ENCODE results near the gene AGAP3.
A peak's percentile ranks its signal among the peaks of the same experiment; 100 is the strongest.

Gene AGAP3

GRCh38 chr7:151057989-151058780, 28.1 kb upstream of the AGAP3 start:
- DNase-seq = peak; percentile 97

GRCh38 chr7:151058781-151059366, 27.4 kb upstream of the AGAP3 start:
- DNase-seq = peak; percentile 47

- DNase-seq = peak; percentile 81
Observed at GRCh38 chr7:151059367-151060112, 26.7 kb upstream of the AGAP3 start, which contains the start of gene SLC4A2. TSS of gene SLC4A2 (plus strand) at chr7:151059589. CDS start at chr7:151061988, 2,399 bp downstream.

DNA sequence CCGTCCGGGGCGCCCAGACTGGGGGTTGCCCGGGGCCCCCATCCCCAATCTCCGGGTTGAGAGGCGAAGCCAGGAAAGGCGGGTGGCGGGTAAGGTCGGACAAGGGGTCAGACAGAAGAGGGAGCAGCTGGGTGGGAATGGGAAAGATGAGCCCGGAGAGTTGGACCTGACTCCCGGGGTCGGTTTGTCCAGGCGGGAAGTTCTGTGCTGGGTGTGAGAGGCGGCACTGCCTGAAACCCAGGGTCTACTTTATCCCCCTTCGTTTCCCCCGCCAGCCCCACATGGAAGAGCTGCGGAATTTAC, 26.2 kb upstream of the AGAP3 start:
- DNase-seq = no peak

DNA sequence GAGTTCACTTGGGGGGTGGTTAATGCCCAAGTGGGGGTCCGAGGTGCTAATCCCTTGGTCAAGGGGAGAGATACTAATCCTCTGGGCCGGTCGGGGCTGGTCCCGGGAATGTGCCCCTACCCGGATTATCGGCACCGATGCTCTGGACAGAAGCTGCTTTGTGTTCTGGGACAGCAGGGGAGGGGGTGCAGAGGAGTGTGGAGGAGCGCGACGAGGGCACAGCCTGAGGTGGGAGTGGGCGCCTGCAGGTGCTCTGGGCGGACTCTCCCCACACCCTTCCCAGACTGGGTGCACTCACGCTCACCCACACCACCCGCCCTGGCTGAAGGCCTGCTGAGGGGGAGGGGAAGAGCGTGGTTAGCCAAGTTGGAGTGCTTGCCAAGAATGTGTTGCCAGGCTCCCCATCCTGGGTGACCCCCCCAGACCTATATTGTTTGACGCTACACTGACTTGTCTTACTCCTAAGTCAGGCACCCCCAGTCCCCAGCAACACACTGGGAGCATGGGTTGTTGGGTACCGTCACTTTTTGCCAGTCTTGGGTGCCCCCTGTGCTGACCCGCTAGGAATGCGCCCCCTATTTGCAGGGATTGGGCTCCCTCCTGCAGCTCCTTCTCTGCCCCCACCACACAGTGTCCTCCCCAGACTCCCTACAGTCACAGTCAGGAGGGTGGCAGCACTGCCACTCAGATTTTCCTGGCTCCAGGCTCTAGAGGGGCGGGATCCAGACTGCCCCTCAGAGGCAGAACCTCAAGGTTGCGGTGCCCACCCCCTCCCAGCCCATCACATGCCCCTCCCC, 25.7 kb upstream of the AGAP3 start:
- DNase-seq = peak; percentile 43

GRCh38 chr7:151061213-151062110, 24.8 kb upstream of the AGAP3 start:
- DNase-seq = no peak

DNA sequence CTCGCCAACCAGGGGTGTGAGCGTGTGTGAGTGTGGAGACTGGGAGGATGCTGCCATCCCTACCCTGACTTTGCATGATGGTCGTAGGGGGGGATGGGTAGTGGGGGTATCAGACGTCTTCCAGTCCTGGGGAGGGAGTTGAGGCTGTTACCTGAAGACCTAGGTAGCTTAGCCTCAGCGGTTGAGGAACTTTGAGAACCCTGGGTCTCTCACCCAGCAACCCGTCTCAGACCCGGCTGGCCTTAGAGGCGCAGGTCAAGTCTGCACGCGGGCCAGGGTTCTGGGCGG, 24.2 kb upstream of the AGAP3 start:
- DNase-seq = no peak

DNA sequence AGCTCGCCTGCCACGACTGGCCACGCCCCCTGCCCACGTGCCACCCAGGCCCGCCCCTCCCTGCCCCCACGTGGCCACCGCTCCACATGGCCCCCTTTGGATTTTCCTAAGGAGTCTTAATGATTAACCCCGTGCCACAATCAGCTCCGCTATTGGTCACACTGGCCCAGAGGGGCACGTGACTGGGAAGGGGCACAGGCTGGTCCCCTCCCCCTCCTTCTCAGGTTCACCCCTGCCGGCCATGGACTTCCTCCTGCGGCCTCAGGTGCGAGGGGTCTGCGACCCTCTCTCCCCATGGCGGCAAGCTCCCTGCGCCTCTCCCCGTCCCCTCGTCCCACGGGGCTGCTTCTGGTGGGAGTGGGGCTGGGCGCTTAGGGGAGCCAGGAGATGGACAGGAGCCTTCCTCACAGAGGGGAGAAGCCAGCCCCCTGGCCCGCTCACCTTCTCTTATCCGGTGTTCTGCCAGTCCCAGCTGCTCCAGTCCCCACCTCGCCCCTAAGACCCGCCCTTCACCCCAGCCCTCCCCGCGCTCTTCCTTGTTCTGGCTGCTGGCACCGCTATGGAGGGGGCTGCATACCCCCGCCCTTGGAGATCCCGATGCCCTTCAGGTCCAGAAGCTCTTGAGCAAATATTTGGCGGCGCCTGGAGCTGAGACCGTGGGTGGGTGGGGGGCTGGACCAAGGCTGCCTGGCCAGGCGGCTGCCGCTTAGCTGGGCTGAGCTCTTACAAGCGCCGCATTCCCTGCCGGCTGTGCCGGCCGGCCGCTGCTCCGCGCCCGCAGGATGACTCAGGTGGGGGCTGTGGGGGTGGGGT, 23.7 kb upstream of the AGAP3 start:
- DNase-seq = no peak

DNA sequence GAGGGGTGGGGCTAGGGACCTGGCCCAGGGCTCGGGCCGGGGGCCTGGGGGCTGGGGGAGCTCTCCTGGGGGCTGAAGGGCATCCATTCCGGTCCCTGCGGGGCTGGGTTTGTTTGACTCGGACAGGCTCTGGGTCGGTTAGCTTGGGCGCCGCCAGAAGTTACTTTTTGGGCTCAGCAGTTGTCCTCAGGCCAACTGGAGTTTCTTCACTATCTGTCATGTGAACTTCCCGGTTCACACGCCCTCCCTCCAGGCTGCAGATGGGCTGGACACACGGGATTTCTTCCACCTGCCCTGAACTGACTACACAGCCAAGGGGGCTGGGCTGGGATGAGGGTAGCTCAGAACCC, 23.1 kb upstream of the AGAP3 start:
- no peak for DNase-seq

DNA sequence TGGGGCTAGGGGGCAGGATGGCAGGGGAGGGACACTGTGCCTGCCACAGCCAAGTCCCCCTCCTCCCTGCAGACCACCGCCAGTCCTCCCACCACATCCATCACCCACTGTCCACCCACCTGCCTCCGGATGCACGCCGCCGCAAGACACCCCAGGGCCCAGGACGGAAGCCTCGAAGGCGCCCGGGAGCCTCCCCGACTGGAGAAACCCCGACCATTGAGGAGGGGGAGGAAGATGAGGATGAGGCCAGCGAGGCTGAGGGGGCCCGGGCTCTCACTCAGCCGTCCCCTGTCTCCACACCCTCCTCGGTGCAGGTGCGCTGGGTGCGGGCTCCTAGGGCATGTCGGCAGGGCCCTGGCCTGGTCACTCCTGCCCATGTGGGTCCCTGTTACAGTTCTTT, 21.8 kb upstream of the AGAP3 start:
- no peak for DNase-seq

DNA sequence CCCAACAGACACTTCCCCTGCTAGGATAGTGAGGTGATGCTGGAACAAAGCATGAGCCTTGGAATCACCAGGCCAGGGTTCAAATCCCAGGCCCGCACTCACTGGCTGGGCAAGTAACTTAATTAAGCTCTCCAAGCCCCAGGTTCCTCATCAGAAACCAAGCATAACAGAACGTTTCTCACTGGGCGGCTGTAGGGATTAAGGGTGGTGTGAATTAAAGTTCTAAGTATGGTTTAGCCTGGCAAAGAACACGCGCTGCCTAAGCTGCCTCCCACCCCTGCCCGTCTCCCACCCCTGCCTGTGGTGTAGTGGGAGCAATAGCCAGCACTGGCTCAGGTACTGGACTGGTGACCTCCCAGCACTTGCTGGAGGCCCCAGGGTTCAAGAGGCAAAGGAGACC, 21.3 kb upstream of the AGAP3 start:
- no peak for DNase-seq

DNA sequence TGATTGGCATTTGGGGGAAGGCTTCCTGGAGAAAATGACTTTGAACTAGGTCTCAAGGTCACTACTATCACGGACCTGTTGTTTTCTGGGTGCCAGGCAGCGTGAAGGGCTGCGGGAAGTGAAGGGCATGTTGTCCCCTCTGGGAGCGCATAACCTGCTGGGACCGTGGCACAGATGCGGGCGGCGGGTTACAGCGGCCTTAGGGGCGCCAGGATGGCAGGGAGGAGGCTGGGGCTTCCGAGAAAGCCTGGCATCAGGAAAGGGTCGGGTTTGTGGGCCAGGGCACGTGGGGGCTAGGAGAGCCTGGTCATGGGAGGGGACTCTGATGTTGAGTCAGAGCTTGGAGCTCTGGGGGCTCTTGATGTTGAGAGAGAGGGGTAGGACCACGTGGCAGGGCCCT, 20.8 kb upstream of the AGAP3 start:
- no peak for DNase-seq

DNA sequence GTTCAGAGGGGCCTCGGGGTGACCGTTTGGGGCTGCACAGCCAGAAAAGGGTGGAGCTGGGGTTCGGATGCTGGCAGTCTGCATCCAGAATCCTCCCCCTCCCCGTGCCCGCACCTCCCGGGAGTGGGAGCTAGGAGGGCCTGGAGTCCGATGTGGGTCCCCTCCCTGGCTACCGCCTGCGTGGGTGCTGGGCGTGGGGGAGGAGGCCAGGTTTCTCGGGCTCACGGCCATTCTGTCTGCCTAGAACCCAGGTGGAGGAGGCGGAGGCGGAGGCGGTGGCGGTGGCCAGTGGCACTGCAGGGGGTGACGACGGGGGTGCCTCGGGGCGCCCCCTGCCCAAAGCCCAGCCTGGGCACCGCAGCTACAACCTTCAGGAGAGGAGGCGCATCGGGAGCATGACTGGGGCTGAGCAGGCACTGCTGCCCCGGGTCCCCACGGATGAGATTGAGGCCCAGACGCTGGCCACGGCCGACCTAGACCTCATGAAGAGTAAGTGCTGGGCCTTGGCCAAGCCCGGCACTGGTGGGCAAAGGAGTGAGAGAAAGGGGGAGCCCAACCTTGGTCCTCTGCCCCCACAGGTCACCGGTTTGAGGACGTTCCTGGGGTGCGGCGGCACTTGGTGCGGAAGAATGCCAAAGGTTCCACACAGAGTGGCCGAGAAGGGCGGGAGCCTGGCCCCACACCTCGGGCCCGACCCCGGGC, 19.9 kb upstream of the AGAP3 start:
- DNase-seq = no peak

DNA sequence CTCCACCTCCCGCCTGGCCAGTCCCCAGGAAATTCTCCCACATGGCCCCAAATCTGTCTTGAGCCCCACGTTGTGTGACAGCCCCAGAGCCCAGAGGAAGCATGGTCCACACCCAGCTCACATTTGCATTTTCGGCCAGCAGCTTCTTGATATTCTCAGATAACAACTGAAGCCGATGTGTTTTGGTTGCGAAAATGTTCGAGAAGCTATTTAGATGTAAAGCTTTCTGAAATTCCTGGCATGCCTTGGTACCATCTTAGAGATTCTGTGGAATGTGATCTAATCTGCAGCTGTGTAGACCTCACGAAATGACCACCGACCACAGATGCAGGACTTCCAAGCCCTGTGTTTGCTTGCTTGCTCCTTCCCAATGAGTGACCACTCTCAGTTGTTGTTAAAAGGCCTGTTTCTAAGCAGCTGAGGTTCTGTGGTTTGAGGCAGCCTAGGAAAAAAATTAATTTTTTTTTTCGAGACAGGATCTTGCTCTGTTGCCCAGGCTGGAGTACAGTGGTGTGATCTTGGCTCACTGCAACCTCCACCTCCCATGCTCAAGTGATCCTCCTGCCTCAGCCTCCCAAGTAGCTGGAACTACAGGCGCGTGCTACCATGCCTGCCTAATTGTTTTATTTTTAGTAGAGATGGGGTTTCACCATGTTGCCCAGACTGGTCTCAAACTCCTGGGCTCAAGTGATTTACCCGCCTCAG, 18.1 kb upstream of the AGAP3 start:
- no peak for DNase-seq

DNA sequence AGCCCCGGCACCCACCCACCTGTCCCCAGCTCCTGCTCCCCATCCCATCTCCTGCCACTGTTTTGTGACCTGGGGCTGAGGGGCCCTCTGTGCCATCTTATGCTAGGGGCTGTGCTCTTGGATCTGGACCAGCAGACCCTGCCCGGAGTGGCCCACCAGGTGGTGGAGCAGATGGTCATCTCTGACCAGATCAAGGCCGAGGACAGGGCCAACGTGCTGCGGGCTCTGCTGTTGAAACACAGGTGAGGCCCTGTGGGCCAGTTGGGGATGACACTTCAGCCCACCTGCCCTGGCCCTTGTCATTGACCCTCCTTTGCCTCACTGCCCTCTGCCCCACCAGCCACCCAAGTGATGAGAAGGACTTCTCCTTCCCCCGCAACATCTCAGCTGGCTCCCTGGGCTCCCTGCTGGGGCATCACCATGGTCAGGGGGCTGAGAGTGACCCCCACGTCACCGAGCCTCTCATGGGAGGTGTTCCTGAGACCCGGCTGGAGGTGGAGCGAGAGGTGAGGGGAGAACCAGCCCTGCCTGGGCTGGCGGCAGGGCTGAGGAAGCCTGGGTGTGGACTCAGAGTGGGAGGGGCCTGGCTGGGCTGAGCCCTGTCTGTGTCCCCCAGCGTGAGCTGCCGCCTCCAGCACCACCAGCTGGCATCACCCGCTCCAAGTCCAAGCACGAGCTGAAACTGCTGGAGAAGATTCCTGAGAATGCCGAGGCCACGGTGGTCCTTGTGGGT, 16.3 kb upstream of the AGAP3 start:
- DNase-seq = no peak

- no peak for DNase-seq
Observed at GRCh38 chr7:151070574-151070960, 15.7 kb upstream of the AGAP3 start.

DNA sequence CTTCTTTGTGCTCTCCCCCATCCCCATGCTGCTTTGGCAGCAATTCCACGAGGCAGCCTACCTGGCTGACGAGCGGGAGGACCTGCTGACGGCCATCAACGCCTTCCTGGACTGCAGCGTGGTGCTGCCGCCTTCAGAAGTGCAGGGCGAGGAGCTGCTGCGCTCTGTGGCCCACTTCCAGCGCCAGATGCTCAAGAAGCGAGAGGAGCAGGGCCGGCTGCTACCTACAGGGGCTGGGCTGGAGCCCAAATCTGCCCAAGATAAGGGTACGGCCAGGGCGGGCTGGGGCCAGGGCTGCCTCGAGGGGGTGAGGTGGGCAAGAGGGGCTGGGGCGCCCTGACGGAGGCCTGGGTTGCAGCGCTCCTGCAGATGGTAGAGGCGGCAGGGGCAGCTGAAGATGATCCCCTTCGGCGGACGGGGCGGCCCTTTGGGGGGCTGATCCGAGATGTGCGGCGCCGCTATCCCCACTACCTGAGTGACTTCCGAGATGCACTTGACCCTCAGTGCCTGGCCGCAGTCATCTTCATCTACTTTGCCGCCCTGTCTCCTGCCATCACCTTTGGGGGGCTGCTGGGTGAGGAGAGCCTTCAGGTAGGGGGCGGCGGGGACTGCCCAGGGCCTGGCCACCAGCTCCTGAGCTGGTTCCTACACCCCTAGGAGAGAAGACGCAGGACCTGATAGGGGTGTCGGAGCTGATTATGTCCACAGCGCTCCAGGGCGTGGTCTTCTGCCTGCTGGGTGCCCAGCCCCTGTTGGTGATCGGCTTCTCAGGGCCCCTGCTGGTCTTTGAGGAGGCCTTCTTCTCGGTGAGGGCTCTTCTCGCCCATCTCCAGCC, 15.0 kb upstream of the AGAP3 start:
- DNase-seq = no peak

DNA sequence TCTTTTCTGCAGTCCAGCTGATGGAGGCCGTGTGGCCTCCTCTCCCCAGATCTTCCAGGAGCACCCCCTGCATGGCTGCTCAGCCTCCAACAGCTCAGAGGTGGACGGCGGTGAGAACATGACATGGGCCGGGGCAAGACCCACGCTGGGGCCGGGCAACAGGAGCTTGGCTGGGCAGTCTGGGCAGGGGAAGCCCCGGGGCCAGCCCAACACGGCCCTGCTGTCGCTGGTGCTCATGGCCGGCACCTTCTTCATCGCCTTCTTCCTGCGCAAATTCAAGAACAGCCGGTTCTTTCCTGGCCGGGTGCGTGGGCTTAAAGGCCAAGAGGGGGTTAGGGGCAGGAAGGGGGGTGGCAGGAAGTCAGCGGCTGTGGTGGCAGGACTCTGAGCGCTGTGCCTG, 12.3 kb upstream of the AGAP3 start:
- DNase-seq = no peak
